K562 (cell line): Measurements from ENCODE around the gene TMEM214. TPM values are rescaled to one million over a fixed set of nuclear protein-coding genes. Genes with fewer than 3 reads are reported as not detected.

ENCODE experiments used
- CBFA2T3 ChIP-seq: fragments of 450-650 bp; IDR thresholded peaks from 2 replicates; pipeline ENCODE4 v1.6.1; 2017
- STAT5B ChIP-seq: fragments of 250-450 bp; sonication (Bioruptor Pico); IDR thresholded peaks from 2 replicates; pipeline ENCODE4 v1.8.0; 2021; ENCODE audit warnings: mild to moderate bottlenecking, inconsistent platforms
- ZNF77 ChIP-seq: fragments of 250-450 bp; sonication (Bioruptor Pico); IDR thresholded peaks from 2 replicates; pipeline ENCODE4 v1.5.0; 2020
- polyA plus RNA-seq, 8 experiments: library from polyadenylated mRNA; depleted of rRNA in 4 of 8; stranded (reverse) in 5 of 8; unstranded in 3 of 8; fragments of >200 nt; fragmentation: Nextera tagmentation in 2 of 8; fragmentation: Illumina TruSeq in 1 of 8; extraction: Ambion mirVana in 2 of 8; extraction: Trizol in 1 of 8; gene quantifications; 2 replicates each; pipeline versions ENCODE4 v1.2.1 to v1.2.3, GENCODE V29; 2011 to 2014; ENCODE audit warnings: inconsistent platforms in 1 of 8, missing spikeins in 1 of 8
- total RNA-seq, 7 experiments: library from RNA; depleted of rRNA in 6 of 7; stranded (reverse); fragments of >200 nt in 6 of 7; fragmentation: Illumina TruSeq in 2 of 7; extraction: Trizol in 2 of 7; gene quantifications; 2 replicates each; pipeline versions ENCODE4 v1.2.1 to v1.2.3, GENCODE V29; 2011 to 2021; ENCODE audit warnings: low replicate concordance in 1 of 7
- TF ChIP-seq, protein P1 (sequence below), 2 experiments: fragments of 200-800 bp in 1 of 2; sonication (Bioruptor generic) in 1 of 2; sonication (generic) in 1 of 2; formaldehyde crosslinking in 1 of 2; IDR thresholded peaks in 1 of 2; conservative IDR thresholded peaks in 1 of 2; 2 replicates each; pipeline versions ENCODE4 v1.5.0 to v1.6.1; 2016 to 2020; ENCODE audit warnings: missing compliant biosample characterization in 1 of 2, missing genetic modification characterization in 1 of 2, missing genetic modification reagents in 1 of 2
- TF ChIP-seq, protein P2 (sequence below): fragments of 250-450 bp; sonication (Bioruptor Pico); IDR thresholded peaks from 2 replicates; pipeline ENCODE4 v1.8.0; 2021; ENCODE audit warnings: moderate library complexity, mild to moderate bottlenecking, inconsistent platforms
- TF ChIP-seq, protein P3 (sequence below): fragments of 450-650 bp; formaldehyde crosslinking; IDR thresholded peaks from 2 replicates; pipeline ENCODE4 v1.4.0; 2022; ENCODE audit warnings: mild to moderate bottlenecking, moderate library complexity
- TF ChIP-seq, protein P4 (sequence below): fragments of 250-450 bp; sonication (Bioruptor Pico); IDR thresholded peaks from 2 replicates; pipeline ENCODE4 v1.8.0; 2022; ENCODE audit warnings: inconsistent platforms, mild to moderate bottlenecking, moderate library complexity, borderline replicate concordance
- TF ChIP-seq, protein P5 (sequence below): sonication (generic); formaldehyde crosslinking; IDR thresholded peaks from 2 replicates; pipeline ENCODE4 v1.8.0; 2022; ENCODE audit warnings: missing genetic modification reagents, mild to moderate bottlenecking, moderate library complexity, borderline replicate concordance
- TF ChIP-seq, protein P6 (sequence below), 2 experiments: fragments of 450-650 bp; IDR thresholded peaks; 2 replicates each; pipeline ENCODE4 v1.6.1; 2016; ENCODE audit warnings: mild to moderate bottlenecking in 2 of 2, borderline replicate concordance in 1 of 2, low read depth in 1 of 2, moderate library complexity in 1 of 2

The TMEM214 gene
- total and polyA plus RNA-seq, 9 of the 15 experiments (the other 6 are each of a cell fraction or from before 2014, with no cell fraction given) = 11.4 to 81.4 (median 44.1) TPM

DNA sequence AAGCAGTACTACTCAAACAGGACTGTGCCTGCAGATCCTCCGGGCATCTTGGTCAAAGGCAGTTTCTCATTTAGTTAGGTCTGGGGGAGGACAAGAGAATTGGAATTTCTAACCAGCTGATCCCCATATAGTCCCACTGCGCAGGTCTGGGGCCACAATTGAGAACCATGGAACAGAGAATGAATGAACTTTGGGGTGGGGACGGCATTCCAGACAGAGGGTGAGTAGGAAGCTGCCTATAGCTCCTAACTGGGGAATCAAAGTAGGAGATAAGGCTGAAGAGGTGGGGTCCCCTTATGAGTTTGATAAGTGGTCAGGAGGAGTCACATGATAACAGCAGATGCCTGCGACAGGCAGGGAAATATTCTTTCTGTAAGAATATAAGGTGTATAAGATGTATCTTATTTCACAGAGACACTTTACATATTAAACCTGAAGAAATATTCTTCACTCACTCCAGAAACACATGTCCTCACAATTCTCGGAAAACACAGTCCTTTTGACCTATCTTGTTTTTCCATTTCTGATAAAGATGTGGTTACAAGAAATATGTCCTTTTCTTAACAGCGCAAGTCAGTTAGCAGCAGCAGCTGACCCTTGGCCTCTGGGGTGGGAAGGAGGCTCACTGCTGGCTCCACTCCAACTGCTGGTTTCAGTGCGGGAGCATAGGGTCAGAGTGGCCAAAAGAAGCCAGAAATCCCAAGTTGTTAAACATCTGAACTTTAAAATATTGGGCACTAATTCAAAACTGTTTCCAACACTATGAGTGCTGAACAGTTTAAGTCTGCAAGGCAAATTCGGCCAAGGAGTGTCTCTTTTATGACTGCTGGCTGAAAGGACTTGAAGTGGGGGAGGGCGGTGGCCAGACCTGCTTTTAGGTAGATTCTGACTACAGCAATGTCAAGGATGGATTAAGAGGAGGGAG lies 12.6 kb upstream of the TMEM214 start (continued):
- TF ChIP-seq, protein P1, sequence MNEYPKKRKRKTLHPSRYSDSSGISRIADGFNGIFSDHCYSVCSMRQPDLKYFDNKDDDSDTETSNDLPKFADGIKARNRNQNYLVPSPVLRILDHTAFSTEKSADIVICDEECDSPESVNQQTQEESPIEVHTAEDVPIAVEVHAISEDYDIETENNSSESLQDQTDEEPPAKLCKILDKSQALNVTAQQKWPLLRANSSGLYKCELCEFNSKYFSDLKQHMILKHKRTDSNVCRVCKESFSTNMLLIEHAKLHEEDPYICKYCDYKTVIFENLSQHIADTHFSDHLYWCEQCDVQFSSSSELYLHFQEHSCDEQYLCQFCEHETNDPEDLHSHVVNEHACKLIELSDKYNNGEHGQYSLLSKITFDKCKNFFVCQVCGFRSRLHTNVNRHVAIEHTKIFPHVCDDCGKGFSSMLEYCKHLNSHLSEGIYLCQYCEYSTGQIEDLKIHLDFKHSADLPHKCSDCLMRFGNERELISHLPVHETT (CRISPR knock-in tag; conservative IDR thresholded peaks at IDR 0.05 in 1 of 2, IDR thresholded peaks at IDR 0.05 in 1 of 2) = peak in 1 of 2 experiments; percentile 46; a peak in 1 of 4 replicates
- TF ChIP-seq, protein P2, sequence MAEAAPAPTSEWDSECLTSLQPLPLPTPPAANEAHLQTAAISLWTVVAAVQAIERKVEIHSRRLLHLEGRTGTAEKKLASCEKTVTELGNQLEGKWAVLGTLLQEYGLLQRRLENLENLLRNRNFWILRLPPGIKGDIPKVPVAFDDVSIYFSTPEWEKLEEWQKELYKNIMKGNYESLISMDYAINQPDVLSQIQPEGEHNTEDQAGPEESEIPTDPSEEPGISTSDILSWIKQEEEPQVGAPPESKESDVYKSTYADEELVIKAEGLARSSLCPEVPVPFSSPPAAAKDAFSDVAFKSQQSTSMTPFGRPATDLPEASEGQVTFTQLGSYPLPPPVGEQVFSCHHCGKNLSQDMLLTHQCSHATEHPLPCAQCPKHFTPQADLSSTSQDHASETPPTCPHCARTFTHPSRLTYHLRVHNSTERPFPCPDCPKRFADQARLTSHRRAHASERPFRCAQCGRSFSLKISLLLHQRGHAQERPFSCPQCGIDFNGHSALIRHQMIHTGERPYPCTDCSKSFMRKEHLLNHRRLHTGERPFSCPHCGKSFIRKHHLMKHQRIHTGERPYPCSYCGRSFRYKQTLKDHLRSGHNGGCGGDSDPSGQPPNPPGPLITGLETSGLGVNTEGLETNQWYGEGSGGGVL (CRISPR knock-in tag) = no peak
- TF ChIP-seq, protein P3, sequence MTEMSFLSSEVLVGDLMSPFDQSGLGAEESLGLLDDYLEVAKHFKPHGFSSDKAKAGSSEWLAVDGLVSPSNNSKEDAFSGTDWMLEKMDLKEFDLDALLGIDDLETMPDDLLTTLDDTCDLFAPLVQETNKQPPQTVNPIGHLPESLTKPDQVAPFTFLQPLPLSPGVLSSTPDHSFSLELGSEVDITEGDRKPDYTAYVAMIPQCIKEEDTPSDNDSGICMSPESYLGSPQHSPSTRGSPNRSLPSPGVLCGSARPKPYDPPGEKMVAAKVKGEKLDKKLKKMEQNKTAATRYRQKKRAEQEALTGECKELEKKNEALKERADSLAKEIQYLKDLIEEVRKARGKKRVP = peak; percentile 48; the same call in 1 of the 2 replicates
- TF ChIP-seq ZNF77 (no peak), STAT5B (CRISPR knock-in tag) (no peak), CBFA2T3 (peak; percentile 94)
- TF ChIP-seq, protein P4, sequence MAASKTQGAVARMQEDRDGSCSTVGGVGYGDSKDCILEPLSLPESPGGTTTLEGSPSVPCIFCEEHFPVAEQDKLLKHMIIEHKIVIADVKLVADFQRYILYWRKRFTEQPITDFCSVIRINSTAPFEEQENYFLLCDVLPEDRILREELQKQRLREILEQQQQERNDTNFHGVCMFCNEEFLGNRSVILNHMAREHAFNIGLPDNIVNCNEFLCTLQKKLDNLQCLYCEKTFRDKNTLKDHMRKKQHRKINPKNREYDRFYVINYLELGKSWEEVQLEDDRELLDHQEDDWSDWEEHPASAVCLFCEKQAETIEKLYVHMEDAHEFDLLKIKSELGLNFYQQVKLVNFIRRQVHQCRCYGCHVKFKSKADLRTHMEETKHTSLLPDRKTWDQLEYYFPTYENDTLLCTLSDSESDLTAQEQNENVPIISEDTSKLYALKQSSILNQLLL (CRISPR knock-in tag) = no peak
- TF ChIP-seq, protein P5, sequence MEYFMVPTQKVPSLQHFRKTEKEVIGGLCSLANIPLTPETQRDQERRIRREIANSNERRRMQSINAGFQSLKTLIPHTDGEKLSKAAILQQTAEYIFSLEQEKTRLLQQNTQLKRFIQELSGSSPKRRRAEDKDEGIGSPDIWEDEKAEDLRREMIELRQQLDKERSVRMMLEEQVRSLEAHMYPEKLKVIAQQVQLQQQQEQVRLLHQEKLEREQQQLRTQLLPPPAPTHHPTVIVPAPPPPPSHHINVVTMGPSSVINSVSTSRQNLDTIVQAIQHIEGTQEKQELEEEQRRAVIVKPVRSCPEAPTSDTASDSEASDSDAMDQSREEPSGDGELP (CRISPR knock-in tag) = peak; percentile 91
- TF ChIP-seq, protein P6, sequence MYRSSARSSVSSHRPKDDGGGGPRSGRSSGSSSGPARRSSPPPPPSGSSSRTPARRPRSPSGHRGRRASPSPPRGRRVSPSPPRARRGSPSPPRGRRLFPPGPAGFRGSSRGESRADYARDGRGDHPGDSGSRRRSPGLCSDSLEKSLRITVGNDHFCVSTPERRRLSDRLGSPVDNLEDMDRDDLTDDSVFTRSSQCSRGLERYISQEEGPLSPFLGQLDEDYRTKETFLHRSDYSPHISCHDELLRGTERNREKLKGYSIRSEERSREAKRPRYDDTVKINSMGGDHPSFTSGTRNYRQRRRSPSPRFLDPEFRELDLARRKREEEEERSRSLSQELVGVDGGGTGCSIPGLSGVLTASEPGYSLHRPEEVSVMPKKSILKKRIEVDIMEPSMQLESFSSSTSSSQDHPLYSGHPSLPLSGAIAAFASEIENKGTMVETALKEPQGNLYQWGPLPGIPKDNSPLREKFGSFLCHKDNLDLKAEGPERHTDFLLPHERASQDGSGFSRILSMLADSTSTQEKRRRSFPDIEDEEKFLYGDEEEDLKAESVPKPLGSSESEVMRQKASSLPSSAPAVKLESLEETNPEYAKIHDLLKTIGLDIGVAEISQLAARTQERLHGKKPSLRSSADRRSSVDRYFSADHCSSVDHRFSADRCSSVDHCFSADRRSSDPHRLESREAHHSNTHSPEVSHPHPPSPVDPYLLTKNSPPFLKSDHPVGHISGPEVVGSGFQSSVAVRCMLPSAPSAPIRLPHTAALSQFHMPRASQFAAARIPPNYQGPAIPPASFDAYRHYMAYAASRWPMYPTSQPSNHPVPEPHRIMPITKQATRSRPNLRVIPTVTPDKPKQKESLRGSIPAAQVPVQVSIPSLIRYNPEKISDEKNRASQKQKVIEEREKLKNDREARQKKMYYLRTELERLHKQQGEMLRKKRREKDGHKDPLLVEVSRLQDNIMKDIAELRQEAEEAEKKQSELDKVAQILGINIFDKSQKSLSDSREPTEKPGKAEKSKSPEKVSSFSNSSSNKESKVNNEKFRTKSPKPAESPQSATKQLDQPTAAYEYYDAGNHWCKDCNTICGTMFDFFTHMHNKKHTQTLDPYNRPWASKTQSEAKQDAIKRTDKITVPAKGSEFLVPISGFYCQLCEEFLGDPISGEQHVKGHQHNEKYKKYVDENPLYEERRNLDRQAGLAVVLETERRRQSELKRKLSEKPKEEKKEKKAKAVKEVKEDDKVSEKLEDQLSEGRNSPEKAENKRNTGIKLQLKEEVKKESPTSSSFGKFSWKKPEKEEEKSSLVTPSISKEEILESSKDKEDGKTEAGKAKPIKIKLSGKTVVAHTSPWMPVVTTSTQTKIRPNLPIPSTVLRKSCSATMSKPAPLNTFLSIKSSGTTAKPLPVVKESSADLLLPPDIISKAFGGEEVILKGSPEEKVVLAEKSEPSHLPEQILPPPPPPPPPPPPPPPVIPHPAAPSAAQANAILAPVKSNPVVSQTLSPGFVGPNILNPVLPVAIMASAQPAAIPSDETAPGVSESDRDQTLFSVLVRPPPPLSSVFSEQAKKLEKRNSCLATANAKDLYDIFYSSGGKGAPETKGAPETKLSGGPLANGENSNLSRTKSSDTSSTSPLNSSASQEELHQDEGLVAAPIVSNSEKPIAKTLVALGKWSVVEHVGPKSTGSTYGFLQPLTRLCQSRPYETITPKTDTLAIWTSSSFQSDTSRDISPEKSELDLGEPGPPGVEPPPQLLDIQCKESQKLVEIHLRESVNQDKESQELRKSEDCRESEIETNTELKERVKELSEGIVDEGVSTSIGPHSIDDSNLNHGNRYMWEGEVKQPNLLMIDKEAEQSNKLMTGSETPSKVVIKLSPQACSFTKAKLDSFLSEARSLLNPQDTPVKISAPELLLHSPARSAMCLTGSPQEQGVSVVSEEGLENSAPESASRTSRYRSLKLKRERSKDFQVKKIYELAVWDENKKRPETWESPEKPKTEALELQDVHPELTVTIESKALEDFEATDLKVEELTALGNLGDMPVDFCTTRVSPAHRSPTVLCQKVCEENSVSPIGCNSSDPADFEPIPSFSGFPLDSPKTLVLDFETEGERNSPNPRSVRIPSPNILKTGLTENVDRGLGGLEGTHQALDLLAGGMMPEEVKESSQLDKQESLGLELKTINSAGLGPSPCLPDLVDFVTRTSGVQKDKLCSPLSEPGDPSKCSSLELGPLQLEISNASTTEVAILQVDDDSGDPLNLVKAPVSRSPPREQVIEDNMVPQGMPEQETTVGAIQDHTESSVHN (IDR thresholded peaks at IDR 0.05; ENCODE audit: borderline replicate concordance in 1 of 2, low read depth in 1 of 2) = 0 out of 4 replicates have a peak, but pooled peaks of 1 of the 2 experiments have one; percentile 30
